Neural progenitor cell (in vitro differentiated cells): ENCODE measurements around the gene SARDH.

Experiments used
- EZH2 ChIP-seq: fragments of 200-600 bp; sonication (generic); IDR thresholded peaks from 2 replicates; pipeline ENCODE4 v1.6.1; 2017; ENCODE audit warnings: antibody characterized with exemption, mild to moderate bottlenecking, moderate library complexity
- TF ChIP-seq, protein P1 (sequence below): fragments of 200-600 bp; sonication (generic); IDR thresholded peaks from 2 replicates; pipeline ENCODE4 v1.5.1; 2017; ENCODE audit warnings: antibody characterized with exemption, mild to moderate bottlenecking

DNA sequence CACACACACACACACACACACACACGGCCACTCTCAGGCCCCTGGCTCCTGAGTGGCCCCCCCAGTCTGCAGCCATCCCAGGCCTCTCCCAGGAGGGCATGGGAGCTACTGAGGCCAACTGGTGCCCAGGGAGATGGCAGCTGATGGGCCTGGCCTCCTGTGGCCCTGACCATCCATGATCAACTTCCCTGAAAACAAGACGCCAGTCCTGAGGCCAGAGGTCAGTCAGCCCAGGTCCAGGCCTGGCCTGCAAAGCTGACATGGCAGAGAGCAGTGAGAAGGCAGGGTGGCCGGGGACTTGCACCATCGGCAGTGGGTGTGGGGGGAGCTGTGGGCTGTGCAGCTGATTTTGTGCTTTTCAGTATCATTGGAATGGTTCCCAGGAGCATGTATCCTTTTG is 47.0 kb downstream of the SARDH start:
- TF ChIP-seq, protein P1, sequence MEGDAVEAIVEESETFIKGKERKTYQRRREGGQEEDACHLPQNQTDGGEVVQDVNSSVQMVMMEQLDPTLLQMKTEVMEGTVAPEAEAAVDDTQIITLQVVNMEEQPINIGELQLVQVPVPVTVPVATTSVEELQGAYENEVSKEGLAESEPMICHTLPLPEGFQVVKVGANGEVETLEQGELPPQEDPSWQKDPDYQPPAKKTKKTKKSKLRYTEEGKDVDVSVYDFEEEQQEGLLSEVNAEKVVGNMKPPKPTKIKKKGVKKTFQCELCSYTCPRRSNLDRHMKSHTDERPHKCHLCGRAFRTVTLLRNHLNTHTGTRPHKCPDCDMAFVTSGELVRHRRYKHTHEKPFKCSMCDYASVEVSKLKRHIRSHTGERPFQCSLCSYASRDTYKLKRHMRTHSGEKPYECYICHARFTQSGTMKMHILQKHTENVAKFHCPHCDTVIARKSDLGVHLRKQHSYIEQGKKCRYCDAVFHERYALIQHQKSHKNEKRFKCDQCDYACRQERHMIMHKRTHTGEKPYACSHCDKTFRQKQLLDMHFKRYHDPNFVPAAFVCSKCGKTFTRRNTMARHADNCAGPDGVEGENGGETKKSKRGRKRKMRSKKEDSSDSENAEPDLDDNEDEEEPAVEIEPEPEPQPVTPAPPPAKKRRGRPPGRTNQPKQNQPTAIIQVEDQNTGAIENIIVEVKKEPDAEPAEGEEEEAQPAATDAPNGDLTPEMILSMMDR: no peak
- TF ChIP-seq EZH2: no peak
